Choroid plexus epithelial cell (primary cell): ENCODE data around the gene ALKBH4.

Experiments used
- DNase-seq: peaks from one replicate; pipeline ENCODE4 v3.0.0-alpha.2; 2010; ENCODE audit warnings: low read depth
- H3K4me3 ChIP-seq: 2 replicates; pipeline ENCODE4 v1.5.1; 2011; ENCODE audit warnings: low read depth, mild to moderate bottlenecking, control low read depth, low read length, moderate library complexity
- TF ChIP-seq, protein P1 (sequence below): conservative IDR thresholded peaks from 2 replicates; pipeline ENCODE4 v1.5.1; 2011; ENCODE audit warnings: low read depth, mild to moderate bottlenecking, control low read depth, inconsistent platforms, low read length, moderate library complexity

ALKBH4 gene

DNA sequence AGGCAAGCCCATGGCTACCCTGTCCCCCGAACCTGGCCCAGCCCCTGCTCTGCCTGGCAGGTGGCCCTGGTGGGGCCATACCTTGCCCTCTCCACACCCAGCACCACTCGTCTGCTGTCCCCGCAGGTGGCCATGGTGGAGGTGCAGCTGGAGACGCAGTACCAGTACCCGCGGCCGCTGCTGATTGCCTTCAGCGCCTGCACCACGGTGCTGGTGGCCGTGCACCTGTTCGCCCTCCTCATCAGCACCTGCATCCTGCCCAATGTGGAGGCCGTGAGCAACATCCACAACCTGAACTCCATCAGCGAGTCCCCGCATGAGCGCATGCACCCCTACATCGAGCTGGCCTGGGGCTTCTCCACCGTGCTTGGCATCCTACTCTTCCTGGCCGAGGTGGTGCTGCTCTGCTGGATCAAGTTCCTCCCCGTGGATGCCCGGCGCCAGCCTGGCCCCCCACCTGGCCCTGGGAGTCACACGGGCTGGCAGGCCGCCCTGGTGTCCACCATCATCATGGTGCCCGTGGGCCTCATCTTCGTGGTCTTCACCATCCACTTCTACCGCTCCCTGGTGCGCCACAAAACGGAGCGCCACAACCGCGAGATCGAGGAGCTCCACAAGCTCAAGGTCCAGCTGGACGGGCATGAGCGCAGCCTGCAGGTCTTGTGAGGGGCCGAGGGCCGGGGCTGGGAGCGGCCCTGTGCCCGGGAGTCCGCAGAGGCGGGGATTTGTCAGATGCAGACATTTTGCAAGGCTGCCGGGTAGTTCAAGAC, 18.1 kb downstream of the ALKBH4 start:
- no peak for DNase-seq
- TF ChIP-seq, protein P1, sequence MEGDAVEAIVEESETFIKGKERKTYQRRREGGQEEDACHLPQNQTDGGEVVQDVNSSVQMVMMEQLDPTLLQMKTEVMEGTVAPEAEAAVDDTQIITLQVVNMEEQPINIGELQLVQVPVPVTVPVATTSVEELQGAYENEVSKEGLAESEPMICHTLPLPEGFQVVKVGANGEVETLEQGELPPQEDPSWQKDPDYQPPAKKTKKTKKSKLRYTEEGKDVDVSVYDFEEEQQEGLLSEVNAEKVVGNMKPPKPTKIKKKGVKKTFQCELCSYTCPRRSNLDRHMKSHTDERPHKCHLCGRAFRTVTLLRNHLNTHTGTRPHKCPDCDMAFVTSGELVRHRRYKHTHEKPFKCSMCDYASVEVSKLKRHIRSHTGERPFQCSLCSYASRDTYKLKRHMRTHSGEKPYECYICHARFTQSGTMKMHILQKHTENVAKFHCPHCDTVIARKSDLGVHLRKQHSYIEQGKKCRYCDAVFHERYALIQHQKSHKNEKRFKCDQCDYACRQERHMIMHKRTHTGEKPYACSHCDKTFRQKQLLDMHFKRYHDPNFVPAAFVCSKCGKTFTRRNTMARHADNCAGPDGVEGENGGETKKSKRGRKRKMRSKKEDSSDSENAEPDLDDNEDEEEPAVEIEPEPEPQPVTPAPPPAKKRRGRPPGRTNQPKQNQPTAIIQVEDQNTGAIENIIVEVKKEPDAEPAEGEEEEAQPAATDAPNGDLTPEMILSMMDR: no peak
- no peak overlapping the region for H3K4me3 ChIP-seq

DNA sequence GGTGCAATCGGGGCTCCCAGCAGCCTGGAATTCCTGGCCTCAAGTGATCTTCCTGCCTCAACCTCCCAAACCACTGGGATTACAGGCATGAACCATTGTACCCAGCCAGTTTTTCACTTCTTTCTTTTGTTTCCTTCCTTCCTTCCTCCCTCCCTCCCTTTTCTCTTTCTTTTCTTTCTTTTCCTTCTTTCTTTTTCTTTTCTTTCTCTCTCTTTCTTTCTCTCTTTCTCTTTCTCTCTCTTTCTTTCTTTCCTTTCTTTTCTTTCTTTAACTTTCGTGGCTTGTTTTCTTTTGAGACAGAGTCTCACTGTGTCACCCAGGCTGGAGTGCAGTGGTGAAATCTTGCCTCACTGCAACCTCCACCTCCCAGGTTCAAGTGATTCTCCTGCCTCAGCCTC, 19.0 kb downstream of the ALKBH4 start:
- TF ChIP-seq, protein P1: no peak
- DNase-seq: no peak
- H3K4me3 ChIP-seq: no peak overlapping the region

DNA sequence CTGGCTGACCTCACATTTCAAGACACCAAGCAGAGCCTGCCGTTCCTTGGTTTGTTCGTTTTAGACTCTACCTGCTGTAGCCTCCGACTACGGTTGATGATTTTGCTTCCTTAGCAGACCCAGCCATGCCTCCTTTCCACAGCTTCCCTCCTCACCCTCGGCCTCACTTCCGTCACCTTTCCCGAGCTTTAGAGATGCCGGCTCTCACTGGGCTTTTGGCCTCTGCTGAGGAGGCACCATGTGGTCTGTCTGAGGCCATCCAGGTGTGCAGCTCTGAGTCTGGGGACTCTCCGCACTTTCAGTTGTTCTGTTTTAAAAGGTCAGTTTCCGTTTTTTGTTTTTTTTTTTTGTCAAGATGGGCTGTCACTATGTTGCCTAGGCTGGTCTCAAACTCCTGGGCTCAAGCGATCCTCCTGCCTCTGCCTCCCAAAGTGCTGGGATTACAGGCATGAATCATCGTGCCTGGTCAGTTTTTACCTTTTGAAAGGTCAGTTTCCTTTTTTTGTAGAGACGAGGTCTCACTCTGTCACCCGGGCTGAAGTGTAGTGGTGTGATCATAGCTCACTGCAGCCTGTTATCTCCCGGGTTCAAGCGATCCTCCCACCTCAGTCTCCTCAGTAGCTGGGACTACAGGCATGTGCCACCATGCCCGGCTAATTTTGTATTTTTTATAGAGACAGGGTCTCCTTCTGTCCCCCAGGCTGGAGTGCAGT, 19.5 kb downstream of the ALKBH4 start:
- TF ChIP-seq, protein P1: no peak

DNA sequence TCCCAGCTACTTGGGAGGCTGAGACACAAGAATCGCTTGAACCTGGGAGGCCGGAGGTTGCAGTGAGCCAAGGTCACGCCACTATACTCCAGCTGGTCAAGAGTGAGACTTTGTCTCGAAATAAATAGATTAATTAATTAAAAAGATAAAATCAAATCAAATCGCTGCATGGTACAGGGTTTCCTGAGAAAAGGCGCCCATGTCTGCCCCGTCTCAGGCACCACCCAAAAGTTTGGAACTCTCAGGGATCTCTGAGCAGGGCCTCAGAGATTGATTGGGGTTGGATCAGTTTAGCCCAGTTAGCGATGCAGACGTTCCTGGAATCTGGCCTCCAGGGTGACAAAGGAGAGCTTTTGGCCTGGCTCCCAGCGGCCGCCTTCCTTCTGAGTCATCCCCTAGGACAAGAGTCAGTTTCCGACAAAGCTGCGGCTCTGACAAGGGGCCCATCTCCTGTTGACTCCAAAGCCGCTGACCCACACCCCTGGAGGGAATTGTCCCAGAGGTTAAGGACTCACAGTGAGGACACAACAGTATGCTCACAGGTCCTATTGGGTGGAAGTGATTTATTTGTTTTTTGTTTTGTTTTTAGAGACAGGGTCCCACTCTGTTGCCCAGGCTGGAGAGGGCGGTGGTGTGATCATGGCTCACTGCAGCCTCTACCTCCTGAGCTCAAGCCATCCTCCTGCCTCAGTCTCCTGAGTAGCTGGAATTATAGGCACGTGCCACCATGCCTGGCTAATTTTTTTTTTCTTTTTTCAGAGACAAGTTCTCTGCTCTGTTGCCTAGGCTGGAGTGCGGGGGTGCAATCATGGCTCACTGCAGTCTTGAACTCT, 24.5 kb downstream of the ALKBH4 start:
- no peak overlapping the region for H3K4me3 ChIP-seq
- peak; percentile 70 for DNase-seq
- TF ChIP-seq, protein P1: no peak

More for the DNA sequence above, 19.5 kb downstream of the ALKBH4 start:
- no peak for DNase-seq
- no peak overlapping the region for H3K4me3 ChIP-seq

DNA sequence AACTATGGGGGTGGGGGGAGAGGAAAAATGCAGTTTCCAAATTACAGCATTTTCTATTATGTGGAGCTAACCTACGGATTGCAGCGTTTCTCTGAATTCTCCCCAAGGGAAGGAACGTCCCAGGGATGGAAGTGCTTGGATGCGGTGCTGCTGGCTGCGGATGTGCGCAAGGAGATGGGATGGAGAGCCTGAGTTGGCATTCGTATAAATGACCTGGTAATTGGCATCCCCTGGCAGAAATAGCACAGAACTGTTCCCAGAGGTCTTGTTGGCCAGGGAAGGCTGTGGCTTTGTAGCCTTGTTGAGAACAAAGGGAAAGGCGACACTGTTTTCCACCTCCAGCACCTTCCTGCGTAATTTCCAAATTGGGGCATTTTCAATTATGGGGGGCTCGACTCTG, 28.5 kb downstream of the ALKBH4 start:
- DNase-seq: no peak
- TF ChIP-seq, protein P1: no peak
- H3K4me3 ChIP-seq: no peak overlapping the region

DNA sequence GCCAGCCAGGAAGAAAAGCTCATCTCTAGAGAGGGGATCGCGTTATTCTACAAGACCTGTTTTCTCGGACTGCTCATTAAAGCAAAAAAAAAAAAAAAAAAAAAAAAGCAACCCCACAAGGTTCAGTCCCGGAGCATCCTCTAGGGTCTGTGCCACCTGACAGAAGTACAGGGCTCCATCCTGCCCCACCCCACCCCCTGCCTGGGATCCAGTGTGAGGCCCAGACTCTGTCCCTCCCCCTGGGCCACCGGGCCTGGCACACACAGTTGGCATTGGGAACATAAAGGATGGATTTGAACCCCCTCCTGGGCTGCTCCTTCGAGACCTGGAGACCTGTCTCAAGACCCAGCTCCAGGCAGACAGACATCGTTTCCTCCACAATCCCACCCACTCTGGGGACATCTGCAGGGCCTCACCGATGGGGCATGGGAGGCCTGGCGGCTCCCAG, 30.6 kb downstream of the ALKBH4 start:
- peak overlapping the region; percentile 83 for H3K4me3 ChIP-seq
- TF ChIP-seq, protein P1: no peak
- peak; percentile 62 for DNase-seq
